Stimulated activated CD8-positive, alpha-beta memory T cell treated with anti-CD3 and anti-CD28 coated beads, Interleukin-4, amount 100 ng/mL, for 4 hours (primary cell): ENCODE data around the gene SEBOX.
A peak's percentile ranks its signal among the peaks of the same experiment; 100 is the strongest.

Experiments used
- DNase-seq, 2 donors: peaks; one replicate each; pipeline ENCODE4 v3.0.0-alpha.2; 2020; ENCODE audit warnings: low read depth in 2 of 2, low spot score in 1 of 2

SEBOX gene

GRCh38 chr17:28369684-28370034 is 4.7 kb upstream of the SEBOX start:
- no peak for DNase-seq

- DNase-seq = no peak
These were observed 4.1 kb upstream of the SEBOX start for GRCh38 chr17:28368915-28369683.

- no peak for DNase-seq
These were observed 3.4 kb upstream of the SEBOX start for GRCh38 chr17:28368306-28368831.

- DNase-seq = no peak
These were observed 2.8 kb upstream of the SEBOX start for GRCh38 chr17:28367641-28368305.

GRCh38 chr17:28366605-28367004 is 1.6 kb upstream of the SEBOX start:
- no peak for DNase-seq

- no peak for DNase-seq
These were observed 488 bp upstream of the SEBOX start for GRCh38 chr17:28365487-28365886.

GRCh38 chr17:28363776-28364650 is 986 bp downstream of the SEBOX start:
- no peak for DNase-seq

- no peak for DNase-seq
These were observed 1.8 kb downstream of the SEBOX start for GRCh38 chr17:28363186-28363585.

- DNase-seq = no peak
These were observed 7.2 kb downstream of the SEBOX start for GRCh38 chr17:28357901-28358197.

- DNase-seq = peak; percentile 87 to 91
These were observed 7.7 kb downstream of the SEBOX start, which contains the start of gene POLDIP2 for GRCh38 chr17:28357061-28357900. TSS of gene POLDIP2 (minus strand) at chr17:28357527. CDS start at chr17:28357448, 79 bp downstream.

- DNase-seq = no peak
These were observed 14.7 kb downstream of the SEBOX start for GRCh38 chr17:28350271-28350670.

- no peak for DNase-seq
These were observed 16.0 kb downstream of the SEBOX start for GRCh38 chr17:28348979-28349378.

GRCh38 chr17:28347261-28347891 is 17.6 kb downstream of the SEBOX start:
- no peak for DNase-seq

GRCh38 chr17:28346746-28347246 is 18.2 kb downstream of the SEBOX start:
- no peak for DNase-seq

- no peak for DNase-seq
These were observed 18.8 kb downstream of the SEBOX start for GRCh38 chr17:28346199-28346580.

GRCh38 chr17:28345419-28346198 is 19.4 kb downstream of the SEBOX start:
- no peak for DNase-seq

- no peak for DNase-seq
These were observed 20.5 kb downstream of the SEBOX start for GRCh38 chr17:28344435-28344901.

GRCh38 chr17:28344011-28344410 is 21.0 kb downstream of the SEBOX start:
- DNase-seq = no peak

GRCh38 chr17:28343491-28343932 is 21.5 kb downstream of the SEBOX start:
- no peak for DNase-seq
